ENCODE measurements around the gene PLEKHA7.

GRCh38 chr11:16846305-16846704 is 167.9 kb downstream of the PLEKHA7 start:
- TF ChIP-seq POLR2A (IDR thresholded peaks at IDR 0.05; ENCODE audit: low read depth, low read length) (no peak), PAX5 (IDR thresholded peaks at IDR 0.05; ENCODE audit: insufficient read depth, low read length, severe bottlenecking) (no peak), POLR2AphosphoS5 (IDR thresholded peaks at IDR 0.05; ENCODE audit: low read depth, low read length) (no peak), TAF1 (IDR thresholded peaks at IDR 0.05; ENCODE audit: low read depth, low read length) (no peak)

Measured in GM12891 (cell line).